Upper lobe of left lung (tissue), 6 donors: Measurements from ENCODE around the gene CENPP. TPM values are rescaled to one million over a fixed set of nuclear protein-coding genes. Genes with fewer than 3 reads are reported as not detected.

Experiments used
- ATAC-seq, 2 donors: fragments of 200-7000 bp; cut with Tn5 transposase; one replicate each; pipeline ENCODE4 v1.9.1; 2022; ENCODE audit warnings: mild to moderate bottlenecking in 2 of 2, moderate library complexity in 2 of 2; ENCODE audit not compliant: low FRiP score in 2 of 2
- DNase-seq, 2 donors: peaks; one replicate each; pipeline ENCODE4 v3.0.0-alpha.2; 2019 to 2020
- H3K27ac ChIP-seq, 4 donors: fragments of 200-600 bp; sonication (generic); one replicate each; pipeline ENCODE4 v1.5.1; 2016 to 2019
- H3K27me3 ChIP-seq, 4 donors: fragments of 200-600 bp; sonication (generic); one replicate each; pipeline ENCODE4 v1.5.1; 2017 to 2019
- H3K36me3 ChIP-seq, 4 donors: fragments of 200-600 bp; sonication (generic); one replicate each; pipeline ENCODE4 v1.5.1; 2016 to 2019
- H3K4me1 ChIP-seq, 4 donors: fragments of 200-600 bp; sonication (generic); one replicate each; pipeline ENCODE4 v1.5.1; 2018 to 2019
- H3K4me3 ChIP-seq, 4 donors: fragments of 200-600 bp; sonication (generic); one replicate each; pipeline ENCODE4 v1.5.1; 2017 to 2019; ENCODE audit warnings: mild to moderate bottlenecking in 2 of 4, moderate library complexity in 1 of 4
- H3K9me3 ChIP-seq, 4 donors: fragments of 200-600 bp; sonication (generic); one replicate each; pipeline ENCODE4 v1.5.1; 2018 to 2019
- CTCF ChIP-seq, 6 experiments: fragments of 450-650 bp in 4 of 6; fragments of 200-600 bp in 2 of 6; sonication (generic) in 2 of 6; IDR thresholded peaks; one replicate each; pipeline ENCODE4 v1.5.1; 2016 to 2019; ENCODE audit warnings: antibody characterized with exemption in 6 of 6
- EP300 ChIP-seq, 4 donors: sonication (generic); formaldehyde crosslinking; IDR thresholded peaks; one replicate each; pipeline ENCODE4 v1.5.1; 2017; ENCODE audit warnings: antibody characterized with exemption in 4 of 4, control low read depth in 2 of 4
- POLR2A ChIP-seq, 4 donors: fragments of 450-650 bp; IDR thresholded peaks; one replicate each; pipeline ENCODE4 v1.5.1; 2016 to 2017; ENCODE audit warnings: antibody characterized with exemption in 4 of 4, mild to moderate bottlenecking in 2 of 4
- POLR2AphosphoS5 ChIP-seq, 2 donors: sonication (generic); formaldehyde crosslinking; IDR thresholded peaks; one replicate each; pipeline ENCODE4 v1.5.1; 2017; ENCODE audit warnings: antibody characterized with exemption in 2 of 2
- WGBS, 2 donors: methylation state at CpG; one replicate each; pipeline ENCODE4 v1.1.5; 2017 to 2018; 5-methylcytosine and 5-hydroxymethylcytosine counted together
- total RNA-seq, 6 donors: library from RNA; depleted of rRNA in 4 of 6; stranded (reverse); fragments of >200 nt in 4 of 6; gene quantifications; one replicate each; pipeline versions ENCODE4 v1.1.0 to v1.2.1, GENCODE V29; 2016 to 2021
- donor health status: DM: no; HTN: no; CAD: no; lungs with moderate emphysema.
- donor health status: DM: no; HTN: yes; CAD: no; lungs with severe emphysema.

The CENPP gene
- total RNA-seq, 6 donors from 2014 or later = 2.9 to 17.8 (median 4.9) TPM

GRCh38 chr9:92289708-92290390 is 35.9 kb upstream of the CENPP start:
- WGBS, 2 donors = 94 to 95% methylated on average over 5 of the region's 5 CpGs
- DNase-seq = no peak
- ATAC-seq = no peak
- H3K4me1 ChIP-seq = peaks cover 16 to 33% (median 22%) of the 10 kb centered on the region in 4 donors
- H3K36me3 ChIP-seq = peaks cover 4 to 39% (median 9%) of the 10 kb centered on the region in 4 donors
- H3K27me3 ChIP-seq = no peaks in the 10 kb centered on the region
- H3K27ac ChIP-seq = no peak overlapping the region
- TF ChIP-seq POLR2A (IDR thresholded peaks at IDR 0.05) (no peak), EP300 (IDR thresholded peaks at IDR 0.05) (no peak), CTCF (IDR thresholded peaks at IDR 0.05) (no peak), POLR2AphosphoS5 (IDR thresholded peaks at IDR 0.05) (no peak)
- H3K9me3 ChIP-seq = no peaks in the 10 kb centered on the region
- no peak overlapping the region for H3K4me3 ChIP-seq

- WGBS, 2 donors = 58 to 62% methylated on average over 1 of the region's 1 CpG
- ATAC-seq = no peak
- Histone ChIP-seq H3K36me3 (peaks cover 0 to 28% (median 4%) of the 10 kb centered on the region in 4 donors), H3K4me1 (peaks cover 16 to 33% (median 23%) of the 10 kb centered on the region in 4 donors), H3K9me3 (no peaks in the 10 kb centered on the region), H3K27ac (no peak overlapping the region), H3K27me3 (no peaks in the 10 kb centered on the region), H3K4me3 (no peak overlapping the region)
- TF ChIP-seq POLR2AphosphoS5 (IDR thresholded peaks at IDR 0.05) (no peak), CTCF (IDR thresholded peaks at IDR 0.05) (no peak), POLR2A (IDR thresholded peaks at IDR 0.05) (no peak), EP300 (IDR thresholded peaks at IDR 0.05) (no peak)
- DNase-seq = no peak
Measured at GRCh38 chr9:92290785-92291429, 34.8 kb upstream of the CENPP start.

GRCh38 chr9:92291577-92291976 is 34.2 kb upstream of the CENPP start:
- no peak for TF ChIP-seq POLR2A (IDR thresholded peaks at IDR 0.05)
- TF ChIP-seq EP300 (IDR thresholded peaks at IDR 0.05) = no peak
- no peak for TF ChIP-seq CTCF (IDR thresholded peaks at IDR 0.05)
- no peak for TF ChIP-seq POLR2AphosphoS5 (IDR thresholded peaks at IDR 0.05)
- Histone ChIP-seq H3K9me3 (no peaks in the 10 kb centered on the region), H3K4me3 (no peak overlapping the region), H3K27ac (no peak overlapping the region), H3K36me3 (peaks cover 0 to 21% (median 0%) of the 10 kb centered on the region in 4 donors), H3K4me1 (peaks cover 16 to 33% (median 23%) of the 10 kb centered on the region in 4 donors), H3K27me3 (no peaks in the 10 kb centered on the region)
- 86 to 95% methylated on average over 2 of the region's 2 CpGs for WGBS, 2 donors
- DNase-seq (no peak), ATAC-seq (no peak)

GRCh38 chr9:92292338-92293074 is 33.2 kb upstream of the CENPP start:
- H3K36me3 ChIP-seq = peaks cover 0 to 22% (median 2%) of the 10 kb centered on the region in 4 donors
- H3K27me3 ChIP-seq = no peaks in the 10 kb centered on the region
- 63% methylated on average over 7 to 8 of the region's 8 CpGs for WGBS, 2 donors
- H3K4me3 ChIP-seq = peak overlapping the region; percentile 55 to 81 (median 80)
- TF ChIP-seq POLR2AphosphoS5 (IDR thresholded peaks at IDR 0.05) (no peak), POLR2A (IDR thresholded peaks at IDR 0.05) (no peak), EP300 (IDR thresholded peaks at IDR 0.05) (no peak), CTCF (IDR thresholded peaks at IDR 0.05) (no peak)
- H3K27ac ChIP-seq = peak overlapping the region in 1 of 4 donors; percentile 72
- peaks cover 16 to 33% (median 23%) of the 10 kb centered on the region in 4 donors for H3K4me1 ChIP-seq
- H3K9me3 ChIP-seq = no peaks in the 10 kb centered on the region
- DNase-seq (no peak), ATAC-seq (no peak)
